ENCODE results near the gene FGF14. TPM values are rescaled to one million over a fixed set of nuclear protein-coding genes. Genes with fewer than 3 reads are reported as not detected.

FGF14 gene
- total RNA-seq, 2 donors from 2014 or later: 0.70 to 0.92 TPM

DNA sequence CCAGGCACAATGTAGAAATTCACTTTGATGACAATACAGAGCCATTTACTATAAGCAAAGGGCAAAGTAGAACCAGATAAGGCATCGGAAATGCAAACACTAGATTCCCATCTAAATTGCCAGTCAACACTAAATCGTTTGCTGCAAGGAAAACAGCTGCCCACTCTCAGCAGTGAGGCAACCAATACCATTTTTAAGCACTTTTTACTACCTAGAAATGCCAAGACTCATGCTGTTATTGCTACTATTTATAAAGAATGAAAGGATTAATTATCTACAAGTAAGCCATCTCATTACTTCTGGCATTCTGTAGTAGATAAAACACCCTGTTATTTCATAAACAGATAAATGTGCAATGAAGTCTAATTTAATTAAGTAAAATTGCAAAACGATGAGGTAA is 422.0 kb downstream of the FGF14 start:
- ATAC-seq (peak; percentile 96), DNase-seq (no peak)
- intact Hi-C loops (cut with DNase I, micrococcal nuclease): no loop called here

- ATAC-seq: no peak
Measured at GRCh38 chr13:101978552-101979315, 423.1 kb downstream of the FGF14 start.

GRCh38 chr13:101977475-101977874 is 424.4 kb downstream of the FGF14 start:
- DNase-seq (no peak), ATAC-seq (no peak)
- intact Hi-C loops (cut with DNase I, micrococcal nuclease): no loop called here

More at GRCh38 chr13:101978552-101979315, 423.1 kb downstream of the FGF14 start:
- no peak for DNase-seq
- intact Hi-C loops (cut with DNase I, micrococcal nuclease): no loop called here

GRCh38 chr13:101972191-101972590 is 429.7 kb downstream of the FGF14 start:
- intact Hi-C loops (cut with DNase I, micrococcal nuclease): no loop called here
- ATAC-seq (no peak), DNase-seq (no peak)

DNA sequence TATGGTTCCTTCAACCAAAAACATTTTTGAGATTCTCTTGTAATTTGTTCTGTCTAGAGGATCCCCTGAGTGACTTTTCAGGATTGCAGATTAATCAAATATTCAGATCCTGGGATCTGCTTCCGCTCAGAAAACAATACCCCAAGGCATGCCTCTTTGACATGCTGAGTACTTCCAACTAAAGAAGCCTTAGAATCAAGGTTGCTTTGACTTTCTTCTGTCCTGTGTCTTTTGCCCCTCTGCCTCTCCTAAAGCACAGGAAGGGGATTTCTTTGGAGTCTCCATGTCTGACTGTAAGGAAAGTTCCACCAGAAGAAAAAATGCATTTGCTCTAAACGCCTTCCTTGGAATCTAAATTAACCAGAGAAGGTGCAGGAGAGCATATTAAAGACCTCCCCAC is 431.5 kb downstream of the FGF14 start:
- ATAC-seq (no peak), DNase-seq (no peak)
- intact Hi-C loops (cut with DNase I, micrococcal nuclease): no loop called here

- no peak for DNase-seq
- intact Hi-C loops (cut with DNase I, micrococcal nuclease): no loop called here
- no peak for ATAC-seq
Measured at GRCh38 chr13:101967781-101968180, 434.1 kb downstream of the FGF14 start.

DNA sequence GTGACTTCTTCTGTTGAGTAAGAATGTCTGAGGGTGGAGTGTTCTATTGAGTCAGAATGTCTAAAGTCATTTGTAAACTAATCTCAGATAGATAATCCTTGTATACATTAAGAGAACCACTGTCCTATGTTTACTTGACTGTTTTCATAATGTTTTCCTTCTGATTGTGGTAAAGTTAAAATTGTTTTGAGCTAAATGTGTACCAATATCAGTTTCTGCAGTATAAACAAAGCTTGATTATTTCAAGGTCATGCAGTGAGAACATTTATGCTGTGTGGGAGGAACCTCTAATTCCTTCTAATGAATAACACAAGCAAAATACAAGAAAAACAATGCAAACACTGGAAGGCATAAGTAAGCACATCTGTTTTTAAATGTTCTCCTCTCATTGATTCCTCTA is 434.6 kb downstream of the FGF14 start:
- ATAC-seq (no peak), DNase-seq (no peak)
- intact Hi-C loops (cut with DNase I, micrococcal nuclease): no loop called here

DNA sequence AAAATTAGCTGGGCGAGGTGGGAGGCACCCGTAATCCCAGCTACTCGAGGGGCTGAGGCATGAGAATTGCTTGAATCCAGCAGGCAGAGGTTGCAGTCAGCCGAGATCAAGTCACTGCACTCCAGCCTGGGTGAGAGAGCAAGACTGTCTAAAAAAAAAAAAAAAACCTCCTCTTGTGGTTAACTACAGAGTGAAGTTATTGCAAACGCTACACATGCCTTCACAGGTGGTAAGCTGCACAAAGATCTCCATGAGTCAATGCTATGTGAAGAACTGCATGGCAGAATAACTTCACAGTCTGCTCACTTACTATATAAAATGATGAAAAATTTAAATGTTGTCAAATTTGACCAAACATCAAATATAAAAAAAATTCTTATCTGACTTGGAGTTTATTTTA is 436.8 kb downstream of the FGF14 start:
- ATAC-seq (no peak), DNase-seq (no peak)
- intact Hi-C loops (cut with DNase I, micrococcal nuclease): no loop called here

GRCh38 chr13:101959016-101959415 is 442.8 kb downstream of the FGF14 start:
- intact Hi-C loops (cut with DNase I, micrococcal nuclease): no loop called here
- ATAC-seq: peak; percentile 33
- DNase-seq: no peak

- intact Hi-C loops (cut with DNase I, micrococcal nuclease): no loop called here
- ATAC-seq (no peak), DNase-seq (no peak)
Measured at GRCh38 chr13:101955764-101956163, 446.1 kb downstream of the FGF14 start.

DNA sequence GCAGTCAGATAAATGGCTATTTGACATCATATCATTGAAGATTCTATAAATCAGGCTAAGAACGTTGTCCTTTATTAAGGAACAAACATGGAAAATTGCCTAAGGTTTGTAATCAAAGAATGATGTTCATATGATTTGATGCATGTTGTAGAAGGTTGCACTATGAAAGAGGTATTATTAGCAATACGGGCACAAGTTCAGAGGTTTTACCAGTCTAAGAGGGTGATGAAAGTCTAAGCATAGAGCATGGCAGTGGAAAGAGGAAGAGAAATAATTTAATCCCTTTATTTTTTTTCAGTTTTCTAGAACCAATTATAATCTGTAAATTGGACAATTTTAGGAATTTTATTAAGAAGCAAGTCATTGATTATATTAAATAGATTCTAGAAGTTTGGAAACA is 450.7 kb downstream of the FGF14 start:
- intact Hi-C loops (cut with DNase I, micrococcal nuclease): no loop called here
- DNase-seq: no peak
- no peak for ATAC-seq

DNA sequence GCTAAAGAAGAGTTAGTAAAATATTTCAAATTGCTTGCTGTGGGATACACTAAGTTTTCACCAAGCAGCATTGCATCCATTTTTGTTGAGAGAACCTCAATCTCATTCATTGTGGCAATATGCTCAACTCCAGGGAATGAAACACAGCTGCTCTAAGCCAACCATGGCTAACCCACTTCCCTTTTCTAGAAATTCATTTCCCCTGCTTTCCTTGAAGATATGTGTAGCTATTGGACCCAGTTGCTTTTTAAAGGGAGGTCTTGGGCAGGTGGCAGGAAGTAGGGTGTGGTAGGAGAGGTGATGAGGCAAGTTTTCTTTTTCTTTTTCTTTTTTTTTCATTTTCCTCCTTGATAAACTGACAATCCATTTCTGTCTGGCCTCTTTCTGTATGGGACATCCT is 452.2 kb downstream of the FGF14 start:
- intact Hi-C loops (cut with DNase I, micrococcal nuclease): no loop called here
- no peak for ATAC-seq
- no peak for DNase-seq

DNA sequence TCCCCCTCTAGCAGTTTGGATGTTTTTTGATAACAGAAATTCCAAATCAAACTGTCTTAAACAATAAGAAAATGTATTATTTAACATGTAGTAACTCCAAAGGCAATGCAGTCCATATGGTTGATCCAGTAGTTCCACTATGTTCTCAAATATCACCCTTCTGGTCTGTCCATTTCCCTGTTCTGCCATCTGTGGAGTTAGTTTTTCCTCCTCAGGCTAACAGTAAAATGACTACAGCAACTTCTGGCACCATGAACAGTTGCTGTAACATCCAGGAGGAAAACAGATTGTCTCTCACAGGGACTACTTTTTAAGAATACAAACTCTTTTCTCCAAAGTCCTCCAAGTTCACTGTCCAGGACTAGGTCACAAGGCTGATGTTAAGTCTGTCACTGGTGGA is 455.4 kb downstream of the FGF14 start:
- intact Hi-C loops (cut with DNase I, micrococcal nuclease): no loop called here
- DNase-seq (no peak), ATAC-seq (no peak)

DNA sequence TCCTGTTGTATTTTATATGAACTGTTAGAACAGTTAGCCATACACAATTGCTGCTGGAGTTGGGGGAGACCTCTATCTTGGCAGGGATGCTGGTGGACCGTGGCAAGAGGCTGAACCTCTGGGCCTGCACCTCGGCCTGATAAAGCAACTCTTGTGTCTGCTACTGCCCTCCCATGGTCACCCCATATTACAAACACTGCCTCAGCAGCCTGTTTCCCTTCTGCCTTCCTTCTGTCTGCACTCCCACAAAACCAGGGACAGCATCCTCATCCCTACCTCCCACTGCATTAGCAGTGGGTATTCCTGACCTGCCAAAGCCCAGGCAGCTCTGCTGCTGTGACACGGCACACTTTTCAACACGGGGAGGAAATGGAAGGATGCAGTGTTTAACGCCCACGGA is 456.4 kb downstream of the FGF14 start:
- ATAC-seq: no peak
- DNase-seq: no peak
- intact Hi-C loops (cut with DNase I, micrococcal nuclease): no loop called here

DNA sequence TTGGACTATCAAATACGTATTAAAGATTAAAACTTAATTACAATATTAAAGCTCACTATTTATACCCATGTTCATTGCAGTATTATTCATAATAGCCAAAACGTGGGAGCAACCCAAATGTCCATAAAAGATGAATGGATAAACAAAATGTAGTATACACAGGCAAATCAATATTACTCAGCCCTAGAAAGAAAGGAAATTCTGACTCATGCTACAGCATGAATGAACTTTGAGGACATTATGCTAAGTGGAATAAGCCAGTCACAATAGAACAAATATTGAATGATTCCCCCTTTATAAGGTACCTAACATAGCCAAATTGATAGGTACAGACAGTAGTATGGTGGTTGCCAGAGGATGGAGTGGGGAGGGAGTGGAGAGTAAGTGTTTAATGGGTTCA is 457.3 kb downstream of the FGF14 start:
- DNase-seq (no peak), ATAC-seq (no peak)
- intact Hi-C loops (cut with DNase I, micrococcal nuclease): loop anchor here in 1 of 2 donors (5.0 kb wide), 1 partner anchor 613 kb away; no protein-coding TSS in a partner anchor

DNA sequence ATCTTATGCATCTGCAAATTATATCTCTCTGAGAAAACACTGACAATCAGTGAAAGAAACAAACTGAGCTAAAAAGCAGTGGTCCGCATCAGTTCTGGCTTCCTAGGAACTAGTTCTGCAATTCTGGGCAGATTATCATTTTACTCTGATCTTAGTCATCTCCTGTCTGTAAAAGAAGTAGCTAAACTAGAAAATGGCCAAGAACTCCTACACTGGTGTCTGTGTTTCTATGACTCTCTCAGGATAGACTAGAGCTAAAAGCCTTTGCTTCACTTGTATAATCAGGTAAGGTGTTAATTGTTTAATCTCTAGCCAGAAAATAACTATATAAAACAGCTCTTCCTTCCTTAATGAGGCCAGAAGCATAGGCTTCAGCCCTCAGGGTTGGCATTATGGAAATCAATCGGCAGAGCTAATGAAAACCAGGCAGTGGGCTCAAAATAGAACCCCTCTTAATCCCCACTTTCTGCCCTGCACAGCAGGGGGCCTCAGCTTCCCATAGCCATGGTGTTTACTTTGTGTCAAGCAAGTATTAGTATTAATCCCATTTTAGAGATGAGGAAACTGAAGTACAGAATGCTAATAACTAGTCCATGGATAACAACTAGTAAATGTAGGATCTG is 459.2 kb downstream of the FGF14 start:
- intact Hi-C loops (cut with DNase I, micrococcal nuclease): loop anchor here in 1 of 2 donors (5.0 kb wide), 1 partner anchor 615 kb away; no protein-coding TSS in a partner anchor
- DNase-seq (no peak), ATAC-seq (no peak)

DNA sequence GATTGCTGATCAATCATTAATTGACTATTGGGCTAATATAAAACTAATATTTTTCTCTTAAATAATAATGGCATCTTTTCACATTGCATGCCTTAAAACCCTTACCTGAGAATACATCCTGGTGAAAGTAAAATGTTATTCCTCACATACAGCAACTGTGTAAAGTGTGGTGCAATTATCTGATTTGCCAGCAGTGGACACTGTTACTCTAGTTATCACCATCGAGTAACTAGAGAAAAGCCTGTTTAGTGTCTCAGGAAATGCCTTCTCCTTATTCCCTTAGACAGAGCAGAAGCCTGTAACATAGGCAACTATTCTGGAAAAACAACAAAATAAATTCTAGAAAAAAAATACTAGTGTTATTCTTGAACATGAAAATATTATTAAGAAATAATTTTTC is 459.8 kb downstream of the FGF14 start:
- ATAC-seq (peak; percentile 88), DNase-seq (peak in 1 of 2 donors; percentile 13)
- intact Hi-C loops (cut with DNase I, micrococcal nuclease): loop anchor here in 1 of 2 donors (5.0 kb wide), 1 partner anchor 615 kb away; no protein-coding TSS in a partner anchor

- intact Hi-C loops (cut with DNase I, micrococcal nuclease): loop anchor here in 1 of 2 donors (5.0 kb wide), 1 partner anchor 616 kb away; no protein-coding TSS in a partner anchor
- no peak for DNase-seq
- no peak for ATAC-seq
Measured at GRCh38 chr13:101941095-101941783, 460.6 kb downstream of the FGF14 start.

DNA sequence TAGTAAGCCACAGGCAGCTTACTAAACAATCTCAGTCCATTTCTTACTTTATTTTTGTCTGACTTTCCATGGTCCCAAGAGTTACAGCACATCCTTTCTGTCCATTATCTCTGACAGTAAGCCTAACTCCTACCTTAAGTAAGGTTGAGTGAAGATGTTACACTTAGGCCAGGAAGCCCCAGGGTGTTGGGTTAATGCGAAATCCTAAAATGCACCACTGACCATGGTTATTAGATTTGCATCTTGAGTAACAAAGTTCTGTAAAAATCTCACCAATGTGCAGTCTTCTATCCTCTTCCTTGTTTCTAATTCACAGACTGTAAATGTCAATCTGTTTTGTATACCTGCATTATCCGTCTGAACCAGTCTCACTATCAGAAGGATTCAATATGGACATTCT is 462.5 kb downstream of the FGF14 start:
- intact Hi-C loops (cut with DNase I, micrococcal nuclease): no loop called here
- ATAC-seq: no peak

GRCh38 chr13:101935828-101936227 is 466.0 kb downstream of the FGF14 start:
- intact Hi-C loops (cut with DNase I, micrococcal nuclease): no loop called here
- DNase-seq (no peak), ATAC-seq (no peak)

More for the DNA sequence above, 462.5 kb downstream of the FGF14 start:
- no peak for DNase-seq

Measured in left colon (tissue), 2 donors.